H1 (cell line): ENCODE measurements around the gene ADGRL4. TPM values are rescaled to one million over a fixed set of nuclear protein-coding genes. Genes with fewer than 3 reads are reported as not detected.

ENCODE experiments used
- CTCF ChIA-PET: fragments of 300-600 bp; sonication (Branson Sonifier 250); formaldehyde crosslinking; loops from one replicate; lab custom pipeline; 2021; ENCODE audit not compliant: partially characterized antibody; lab: Charles Lee
- POLR2A ChIA-PET: fragments of 300-600 bp; sonication (Branson Sonifier 250); formaldehyde crosslinking; loops from one replicate; lab custom pipeline; 2021; ENCODE audit warnings: inconsistent platforms; ENCODE audit not compliant: partially characterized antibody; lab: Charles Lee
- DNase-seq, 2 experiments: peaks; one replicate each; pipeline versions ENCODE4 v3.0.0 to v3.0.0-alpha.2; 2010 to 2022; ENCODE audit warnings: low spot score in 2 of 2, low read depth in 1 of 2, mixed read lengths in 1 of 2
- FAIRE-seq: peaks from 2 replicates; lab custom pipeline; 2011; peaks lifted over from hg19 to GRCh38; lab: Jason Lieb, UNC
- H2AFZ ChIP-seq: 2 replicates; pipeline ENCODE4 v1.8.1; 2012; ENCODE audit warnings: low read length, inconsistent platforms
- H2AK5ac ChIP-seq: 2 replicates; pipeline ENCODE4 v1.6.1; 2013; ENCODE audit warnings: low read depth, low read length
- H2BK120ac ChIP-seq: replicated peaks from 2 replicates; pipeline ENCODE3; 2013; ENCODE audit warnings: low read depth, low read length, inconsistent platforms
- H2BK12ac ChIP-seq: 2 replicates; pipeline ENCODE4 v1.6.1; 2013; ENCODE audit warnings: low read depth, low read length
- H2BK15ac ChIP-seq: 2 replicates; pipeline ENCODE4 v1.6.1; 2013; ENCODE audit warnings: low read length
- H2BK20ac ChIP-seq: 2 replicates; pipeline ENCODE4 v1.6.1; 2013; ENCODE audit warnings: low read length
- H2BK5ac ChIP-seq: 2 replicates; pipeline ENCODE4 v1.6.1; 2013; ENCODE audit warnings: low read depth, low read length
- H3K14ac ChIP-seq: 2 replicates; pipeline ENCODE4 v1.6.1; 2013; ENCODE audit warnings: inconsistent platforms; ENCODE audit not compliant: insufficient read length
- H3K18ac ChIP-seq: 2 replicates; pipeline ENCODE4 v1.6.1; 2013; ENCODE audit warnings: low read length; ENCODE audit errors: extremely low read depth
- H3K23ac ChIP-seq: 2 replicates; pipeline ENCODE4 v1.6.1; 2013; ENCODE audit warnings: inconsistent platforms; ENCODE audit not compliant: insufficient read length
- H3K23me2 ChIP-seq: 2 replicates; pipeline ENCODE4 v1.6.1; 2013; ENCODE audit warnings: low read depth, low read length
- H3K27ac ChIP-seq: 2 replicates; pipeline ENCODE4 v1.6.1; 2011; ENCODE audit warnings: low read depth, low read length, inconsistent platforms
- H3K27me3 ChIP-seq, 4 experiments: replicated peaks in 1 of 4; 1 replicate in 1 of 4; 2 replicates in 3 of 4; pipeline versions ENCODE4 v1.6.1 to v1.8.1; 2011 to 2013; ENCODE audit warnings: low read length in 3 of 4, mild to moderate bottlenecking in 3 of 4, inconsistent platforms in 2 of 4, mixed read lengths in 2 of 4, moderate library complexity in 1 of 4; ENCODE audit not compliant: control insufficient read depth in 3 of 4, insufficient read depth in 3 of 4; ENCODE audit errors: extremely low read depth in 1 of 4
- H3K36me3 ChIP-seq, 4 experiments: 2 replicates each; pipeline versions ENCODE4 v1.6.1 to v1.8.1; 2011 to 2013; ENCODE audit warnings: mild to moderate bottlenecking in 4 of 4, low read length in 3 of 4, moderate library complexity in 2 of 4, control low read depth in 1 of 4, inconsistent platforms in 1 of 4; ENCODE audit not compliant: insufficient read depth in 4 of 4, control insufficient read depth in 2 of 4
- H3K4ac ChIP-seq: replicated peaks from 2 replicates; pipeline ENCODE3; 2013; ENCODE audit warnings: low read length, low read depth, mixed read lengths, inconsistent platforms; ENCODE audit not compliant: insufficient read length
- H3K4me1 ChIP-seq, 4 experiments: replicated peaks in 1 of 4; 1 replicate in 1 of 4; 2 replicates in 3 of 4; pipeline versions ENCODE4 v1.6.1 to v1.8.1; 2011 to 2013; ENCODE audit warnings: low read length in 3 of 4, inconsistent platforms in 2 of 4, mixed read lengths in 1 of 4; ENCODE audit not compliant: insufficient read depth in 4 of 4, control insufficient read depth in 3 of 4
- H3K4me2 ChIP-seq, 2 experiments: 2 replicates each; pipeline versions ENCODE4 v1.6.1 to v1.8.1; 2011 to 2013; ENCODE audit warnings: low read depth in 2 of 2, low read length in 2 of 2, control low read depth in 1 of 2, inconsistent platforms in 1 of 2, mild to moderate bottlenecking in 1 of 2; ENCODE audit not compliant: insufficient read depth in 1 of 2
- H3K4me3 ChIP-seq, 4 experiments: fragments of 200-600, 300-600 bp in 1 of 4; sonication (generic), shearing (Covaris generic), sonication (Bioruptor Twin) in 1 of 4; 2 replicates each; pipeline versions ENCODE4 v1.5.1 to v1.8.1; 2011 to 2016; ENCODE audit warnings: low read length in 4 of 4, low read depth in 3 of 4, control low read depth in 2 of 4, inconsistent platforms in 2 of 4, mild to moderate bottlenecking in 2 of 4, mixed read lengths in 1 of 4, moderate library complexity in 1 of 4; ENCODE audit not compliant: insufficient read depth in 2 of 4; ENCODE audit errors: extremely low read depth in 1 of 4
- H3K56ac ChIP-seq: replicated peaks from 2 replicates; pipeline ENCODE3; 2013; ENCODE audit warnings: low read depth, mild to moderate bottlenecking, mixed read lengths, low read length, inconsistent platforms; ENCODE audit not compliant: insufficient read length
- H3K79me1 ChIP-seq: 2 replicates; pipeline ENCODE4 v1.6.1; 2013; ENCODE audit warnings: low read depth, low read length, control low read depth
- H3K79me2 ChIP-seq, 2 experiments: 2 replicates each; pipeline versions ENCODE4 v1.6.1 to v1.8.1; 2012 to 2013; ENCODE audit warnings: low read length in 2 of 2, mild to moderate bottlenecking in 2 of 2, inconsistent platforms in 1 of 2; ENCODE audit not compliant: insufficient read depth in 2 of 2, control insufficient read depth in 1 of 2
- H3K9ac ChIP-seq, 4 experiments: replicated peaks in 1 of 4; 1 replicate in 1 of 4; 2 replicates in 3 of 4; pipeline versions ENCODE4 v1.6.1 to v1.8.1; 2011 to 2013; ENCODE audit warnings: low read depth in 3 of 4, low read length in 3 of 4, control low read depth in 2 of 4, mild to moderate bottlenecking in 2 of 4, moderate library complexity in 2 of 4, inconsistent platforms in 1 of 4; ENCODE audit errors: extremely low read depth in 1 of 4
- H3K9me3 ChIP-seq, 2 experiments: 2 replicates each; pipeline versions ENCODE4 v1.6.1 to v1.8.1; 2012 to 2013; ENCODE audit warnings: mild to moderate bottlenecking in 2 of 2, moderate library complexity in 2 of 2, control low read depth in 1 of 2, inconsistent platforms in 1 of 2, low read depth in 1 of 2, low read length in 1 of 2, mixed read lengths in 1 of 2; ENCODE audit not compliant: insufficient read depth in 2 of 2
- H4K20me1 ChIP-seq, 2 experiments: replicated peaks in 1 of 2; 2 replicates each; pipeline versions ENCODE3 to v1.8.1; 2011 to 2013; ENCODE audit warnings: inconsistent platforms in 2 of 2, low read length in 2 of 2, mild to moderate bottlenecking in 1 of 2; ENCODE audit not compliant: insufficient read depth in 2 of 2, control insufficient read depth in 1 of 2
- H4K5ac ChIP-seq: 2 replicates; pipeline ENCODE4 v1.6.1; 2013; ENCODE audit warnings: low read length, low read depth, mixed read lengths, inconsistent platforms; ENCODE audit not compliant: insufficient read length
- H4K8ac ChIP-seq: 2 replicates; pipeline ENCODE4 v1.8.0; 2013; ENCODE audit warnings: mild to moderate bottlenecking, moderate library complexity, low read length, inconsistent platforms; ENCODE audit not compliant: insufficient read depth; ENCODE audit errors: extremely low read depth
- H4K91ac ChIP-seq: replicated peaks from 2 replicates; pipeline ENCODE3; 2013; ENCODE audit warnings: low read length, mixed read lengths, inconsistent platforms; ENCODE audit not compliant: insufficient read length
- ASH2L ChIP-seq: fragments of 200-600, 300-600 bp; sonication (generic); IDR thresholded peaks from one replicate; pipeline ENCODE4 v1.7.1; 2017; ENCODE audit warnings: low read length
- GTF2F1 ChIP-seq: IDR thresholded peaks from 2 replicates; pipeline ENCODE4 v1.6.1; 2012; ENCODE audit warnings: low read depth, low read length, improper control_type of control experiment, borderline replicate concordance
- NRF1 ChIP-seq: IDR thresholded peaks from 2 replicates; pipeline ENCODE4 v1.6.1; 2011; ENCODE audit warnings: mild to moderate bottlenecking, low read depth, low read length, improper control_type of control experiment
- polyA plus RNA-seq, 7 experiments: library from polyadenylated mRNA; depleted of rRNA in 3 of 7; stranded (reverse) in 5 of 7; unstranded in 2 of 7; fragments of >200 nt in 5 of 7; fragments of 200-250 nt in 2 of 7; gene quantifications; 1 replicate in 5 of 7; 2 replicates in 1 of 7; 4 replicates in 1 of 7; pipeline versions ENCODE4 v1.2.1 to v1.2.3, GENCODE V29; 2011 to 2013; ENCODE audit warnings: missing spikeins in 2 of 7, mixed read lengths in 2 of 7
- total RNA-seq: library from RNA; stranded (reverse); fragmentation: NEBNext Ultra II Directional; extraction: Animal tissue kit (Norgen Biotek cat#: 25700); gene quantifications from 2 replicates; pipeline ENCODE4 v1.2.1, GENCODE V29; 2021

The ADGRL4 gene
- total and polyA plus RNA-seq, 2 of the 8 experiments (the other 6 are each of a cell fraction or from before 2014, with no cell fraction given): 0.60 to 0.97 TPM

GRCh38 chr1:78855258-78855657 is 151.3 kb downstream of the ADGRL4 start:
- Histone ChIP-seq H3K9ac (no peak overlapping the region), H4K91ac (no peak overlapping the region), H3K23me2 (no peaks in the 10 kb centered on the region), H4K5ac (no peak overlapping the region), H3K27me3 (no peaks in the 10 kb centered on the region), H4K20me1 (no peaks in the 10 kb centered on the region), H3K79me2 (no peaks in the 10 kb centered on the region), H3K27ac (no peak overlapping the region), H3K4me1 (no peaks in the 10 kb centered on the region), H3K36me3 (no peaks in the 10 kb centered on the region), H3K14ac (no peak overlapping the region), H2AK5ac (no peak overlapping the region), H3K79me1 (no peaks in the 10 kb centered on the region), H2BK5ac (no peak overlapping the region), H3K23ac (no peak overlapping the region), H2BK120ac (no peak overlapping the region), H3K9me3 (no peaks in the 10 kb centered on the region; a peak in 1 of 4 replicates), H2BK12ac (no peak overlapping the region), H3K56ac (no peak overlapping the region), H2BK20ac (no peak overlapping the region), H2BK15ac (no peak overlapping the region), H4K8ac (no peak overlapping the region), H3K4me3 (no peak overlapping the region), H2AFZ (no peak overlapping the region), H3K4ac (no peak overlapping the region), H3K18ac (no peak overlapping the region), H3K4me2 (no peak overlapping the region)
- ChIA-PET POLR2A (no interaction called here), CTCF (interaction anchor here (2.0 kb wide), 1 partner anchor 15 kb away, joined by 8 read pairs; no protein-coding TSS in a partner anchor)
- FAIRE-seq (no peak), DNase-seq (no peak)
- TF ChIP-seq GTF2F1: no peak
- TF ChIP-seq NRF1: no peak
- TF ChIP-seq ASH2L: no peak
